NCI-H82 treated with DMSO at 0.1 percent for 48 hours (cell line): ENCODE data around the gene PAFAH2.
"Not testable (repeated sequence)": the region's sequence is repeated elsewhere in the genome, so short reads cannot be mapped to it uniquely, and the experiment has no call there.

Experiments used
- DNase-seq: peaks from one replicate; lab custom pipeline; 2025; ENCODE audit not compliant: unreplicated experiment; lab: John Stamatoyannopoulos, UW

PAFAH2 gene

DNA sequence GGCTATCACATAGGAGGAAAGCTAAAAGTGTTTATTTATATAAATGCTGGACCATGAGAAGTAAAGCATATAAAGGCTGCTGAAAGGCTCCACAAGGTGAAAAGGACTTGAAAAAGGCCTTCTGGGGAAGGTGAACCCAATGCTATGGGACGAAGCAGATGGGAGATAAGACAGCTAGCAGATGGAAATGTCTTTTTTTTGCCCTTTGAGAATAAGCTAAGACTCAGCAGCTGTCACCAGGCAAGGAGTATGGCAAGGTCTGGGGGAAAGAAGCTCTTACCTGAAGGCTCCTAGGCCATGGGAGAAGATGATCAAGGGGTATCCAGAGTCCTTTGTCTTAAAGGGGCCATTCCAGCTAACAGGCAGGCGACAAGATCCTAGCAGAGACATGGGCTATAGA lies 9.9 kb downstream of the PAFAH2 start:
- DNase-seq, result peak; percentile 86

DNA sequence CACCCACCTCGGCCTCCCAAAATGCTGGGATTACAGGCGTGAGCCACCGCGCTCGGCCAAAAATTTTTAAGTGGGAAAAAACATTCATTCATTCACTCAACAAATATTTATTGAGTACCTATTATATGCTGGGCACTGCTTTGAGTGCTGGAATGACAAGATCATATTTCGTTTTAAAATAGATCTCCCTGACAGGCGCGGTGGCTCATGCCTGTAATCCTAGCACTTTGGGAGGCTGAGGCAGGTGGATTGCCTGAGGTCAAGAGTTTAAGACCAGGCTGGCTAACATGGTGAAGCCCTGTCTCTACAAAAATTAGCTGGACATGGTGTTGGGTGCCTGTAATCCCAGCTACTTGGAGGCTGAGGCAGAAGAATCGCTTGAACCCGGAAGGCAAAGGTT lies 11.1 kb downstream of the PAFAH2 start:
- not testable (repeated sequence) for DNase-seq

DNA sequence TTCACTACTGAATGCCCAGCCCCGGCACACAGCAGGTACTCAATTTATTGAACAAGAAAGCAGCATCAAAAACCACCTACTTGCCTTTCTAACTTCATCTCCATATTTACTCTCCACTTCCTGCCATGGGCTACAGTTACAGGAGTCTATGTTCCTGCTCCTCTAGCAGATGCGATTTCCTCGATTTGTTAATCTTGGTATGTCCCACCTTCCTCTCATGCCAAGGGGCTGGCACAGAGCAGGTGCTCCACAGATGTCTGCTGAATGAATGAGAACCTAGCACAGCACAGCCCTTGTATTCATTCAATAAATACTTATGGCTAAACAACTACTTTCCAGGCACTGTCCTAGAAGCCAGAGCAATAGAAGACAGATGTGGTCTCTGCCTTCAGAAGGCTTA lies 12.2 kb downstream of the PAFAH2 start:
- DNase-seq, result no peak

DNA sequence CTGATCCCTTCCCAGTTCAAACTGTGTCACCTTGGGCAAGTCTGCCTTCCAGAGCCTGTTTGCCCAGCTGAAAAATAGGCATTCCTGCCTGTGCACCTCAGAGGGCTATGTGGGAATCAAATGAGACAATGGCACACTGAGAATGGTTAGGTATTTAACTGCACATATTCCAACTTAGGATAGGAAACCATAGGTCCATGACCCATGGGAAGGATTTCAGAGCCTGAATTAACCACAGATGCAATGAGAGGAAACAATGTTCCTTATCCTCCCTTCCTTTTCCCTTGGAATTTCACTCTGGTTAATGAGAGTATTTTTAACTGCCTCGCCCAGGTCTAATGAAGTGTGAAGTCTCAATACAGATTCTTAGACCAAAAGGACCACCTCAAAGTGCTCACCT lies 12.7 kb downstream of the PAFAH2 start:
- DNase-seq, result no peak

DNA sequence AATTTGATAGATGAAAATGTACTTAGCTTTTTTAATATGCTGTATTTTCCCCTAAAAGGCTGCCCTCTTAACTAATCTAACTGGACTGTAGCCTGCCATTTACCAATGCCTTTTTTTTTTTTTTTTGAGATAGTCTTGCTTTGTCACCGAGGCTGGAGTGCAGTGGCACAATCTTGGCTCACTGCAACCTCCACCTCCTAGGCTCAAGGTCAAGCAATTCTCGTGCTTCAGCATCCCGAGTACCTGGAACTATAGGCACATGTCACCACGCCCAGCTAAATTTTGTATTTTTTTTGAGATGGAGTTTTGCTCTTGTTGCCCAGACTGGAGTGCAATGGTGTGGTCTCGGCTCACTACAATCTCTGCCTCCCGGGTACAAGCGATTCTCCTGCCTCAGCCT lies 18.7 kb downstream of the PAFAH2 start:
- DNase-seq, result no peak

DNA sequence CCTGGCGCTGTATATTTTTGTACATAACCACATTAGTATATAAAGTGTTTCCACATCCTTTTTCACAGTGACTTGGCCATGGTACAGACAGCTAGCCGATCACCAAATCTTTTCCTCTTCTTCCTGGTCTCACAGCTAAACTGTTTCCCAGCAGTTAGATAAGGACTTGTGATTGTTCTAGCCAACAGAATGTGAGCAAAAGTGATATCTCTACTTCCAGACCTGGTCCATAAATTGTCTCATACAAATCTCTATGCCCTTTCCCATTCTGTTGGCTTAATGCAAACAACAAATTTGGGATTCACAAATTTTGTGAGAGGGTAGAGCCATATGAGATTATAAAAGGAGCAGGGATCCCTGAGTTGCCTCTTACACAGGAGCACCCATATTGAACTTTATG lies 19.5 kb downstream of the PAFAH2 start:
- DNase-seq, result no peak

DNA sequence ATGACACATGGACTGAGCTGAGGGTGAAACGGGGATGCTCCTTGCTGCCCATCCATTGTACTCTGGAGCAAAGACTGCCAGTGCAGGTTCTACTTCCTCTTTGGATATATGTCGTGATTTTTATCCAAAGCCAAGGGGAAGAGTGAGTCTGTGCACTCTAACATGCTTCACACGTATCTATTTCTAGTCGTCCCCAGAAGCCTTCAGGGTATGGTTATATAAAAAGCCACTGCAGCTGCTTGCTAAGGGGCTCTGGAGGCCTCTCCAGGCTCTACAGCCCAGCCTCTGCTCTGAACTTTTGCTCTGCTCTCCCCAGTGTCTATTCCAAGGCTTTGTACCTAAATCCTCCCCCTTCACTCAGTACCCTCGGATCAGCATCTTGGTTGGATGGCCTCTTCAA lies 20.1 kb downstream of the PAFAH2 start:
- DNase-seq, result no peak

DNA sequence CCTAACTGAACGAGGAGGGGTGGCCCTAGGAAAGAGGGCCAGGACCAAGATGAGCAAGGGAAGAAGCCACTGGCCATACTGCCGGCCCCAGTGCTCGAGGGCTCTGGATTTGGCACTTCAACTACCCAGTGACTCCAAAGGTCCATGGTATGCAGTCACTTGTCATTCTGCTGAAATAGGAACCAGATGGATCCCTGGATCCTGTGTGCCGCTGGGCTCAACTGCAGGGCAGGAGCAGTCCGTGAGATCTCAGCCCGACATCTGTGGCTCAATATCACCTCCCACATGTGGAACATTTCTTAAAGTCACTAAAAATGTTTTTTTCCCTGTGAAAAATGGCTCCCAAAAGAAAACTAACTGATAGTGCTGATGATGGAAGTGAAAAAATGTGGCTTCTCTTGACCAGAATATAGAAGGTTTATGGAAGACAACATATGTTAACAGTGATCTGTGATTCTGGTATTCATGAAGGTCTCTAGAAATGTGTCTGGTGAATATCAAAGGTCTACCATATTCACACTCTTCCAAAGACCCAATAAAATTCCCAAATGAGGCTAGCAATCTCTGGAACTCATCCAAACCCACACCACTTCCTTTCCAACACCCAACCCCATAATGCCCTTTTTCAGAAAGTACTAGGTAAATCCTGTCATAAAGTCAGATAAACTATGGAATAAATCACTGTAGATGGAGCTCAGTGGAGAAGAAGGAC lies 24.1 kb downstream of the PAFAH2 start:
- DNase-seq, result no peak

DNA sequence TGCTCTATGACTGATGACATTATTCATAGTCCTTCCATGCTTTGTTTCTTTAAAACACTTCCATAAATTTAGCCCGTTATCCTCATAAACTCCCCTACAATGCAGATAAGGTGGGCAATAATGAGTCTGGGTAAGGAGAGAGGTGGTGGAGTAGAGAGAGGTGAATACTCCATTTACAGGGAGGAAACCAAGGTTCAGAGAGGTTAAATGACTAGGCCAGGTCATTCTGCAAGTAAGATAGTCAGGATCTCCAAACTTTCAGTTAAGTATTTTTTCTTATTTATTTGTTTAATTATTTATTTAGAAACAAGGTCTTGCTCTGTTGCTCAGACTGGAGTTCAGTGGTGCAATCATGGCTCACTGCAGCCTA lies 26.1 kb downstream of the PAFAH2 start:
- no peak for DNase-seq

DNA sequence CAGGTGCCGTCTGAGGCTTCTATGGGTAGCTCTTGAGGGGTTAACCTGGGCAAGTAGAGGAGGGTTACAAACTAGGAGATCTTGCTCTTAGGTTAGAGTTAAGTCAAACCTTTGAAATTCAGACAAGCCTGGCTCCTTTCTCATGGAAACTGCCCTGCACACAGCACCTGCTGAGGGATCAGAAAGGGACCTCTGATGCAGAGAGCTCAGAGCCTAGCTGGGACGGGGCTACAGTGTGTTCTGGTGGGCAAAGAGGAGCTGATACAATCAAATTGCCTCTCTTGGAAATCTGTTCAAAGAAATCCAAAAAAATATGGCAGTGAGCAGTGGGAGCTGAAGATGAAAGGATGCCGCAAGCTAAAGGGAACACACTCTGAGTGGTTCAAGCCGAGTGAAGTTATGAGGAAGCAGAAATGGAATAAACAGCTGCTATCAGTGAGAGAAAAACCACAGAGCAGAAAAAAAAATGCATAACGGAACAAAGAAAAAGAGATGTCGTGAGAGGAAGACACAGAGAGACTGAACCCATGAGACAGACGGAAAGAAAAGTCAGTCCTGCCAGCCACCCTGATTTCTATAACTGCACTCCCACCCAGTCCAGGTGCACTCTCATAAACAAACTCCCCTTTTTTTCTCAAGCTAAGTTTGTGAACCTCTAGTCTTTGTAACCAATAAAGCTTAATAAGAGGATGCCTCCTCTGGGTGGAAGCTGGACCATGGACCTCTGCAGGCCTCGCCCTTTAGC lies 26.6 kb downstream of the PAFAH2 start:
- DNase-seq, result no peak

DNA sequence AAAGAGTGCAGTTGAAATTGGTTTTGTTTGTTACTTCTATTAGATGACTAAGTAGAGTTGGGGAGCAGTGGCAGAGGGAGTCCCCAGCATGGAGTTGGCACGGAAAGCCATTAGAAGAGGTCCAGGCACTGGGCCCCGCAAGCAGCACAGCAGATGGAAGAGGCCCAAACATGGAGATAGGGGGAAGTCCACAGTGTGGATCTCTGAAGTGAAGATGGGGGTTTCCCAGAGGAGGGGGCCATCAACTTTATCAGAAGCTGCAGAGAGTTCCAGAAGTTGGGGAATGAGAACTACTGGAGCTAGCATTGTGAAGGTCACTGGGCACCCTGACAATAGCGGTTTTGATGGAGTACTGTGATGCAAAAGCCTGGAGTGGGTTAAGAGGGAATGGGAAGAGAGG lies 30.6 kb downstream of the PAFAH2 start:
- no peak for DNase-seq

DNA sequence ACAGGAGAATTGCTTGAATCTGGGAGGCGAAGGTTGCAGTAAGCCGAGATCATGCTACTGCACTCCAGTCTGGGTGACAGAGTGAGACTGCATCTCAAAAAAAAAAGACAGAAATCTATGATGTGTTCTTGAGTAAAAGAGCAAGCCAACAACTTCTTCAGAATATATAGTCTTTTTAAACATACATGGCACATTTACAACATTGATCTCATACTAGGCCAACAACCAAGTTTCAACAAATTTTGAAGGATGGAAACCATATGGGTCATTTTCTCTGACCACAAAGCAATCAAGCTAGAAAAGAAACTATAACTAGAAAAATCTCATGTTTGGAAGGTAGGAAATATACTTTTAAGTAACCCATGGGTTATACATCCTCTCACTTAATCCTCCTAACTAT lies 38.3 kb downstream of the PAFAH2 start:
- DNase-seq, result no peak

DNA sequence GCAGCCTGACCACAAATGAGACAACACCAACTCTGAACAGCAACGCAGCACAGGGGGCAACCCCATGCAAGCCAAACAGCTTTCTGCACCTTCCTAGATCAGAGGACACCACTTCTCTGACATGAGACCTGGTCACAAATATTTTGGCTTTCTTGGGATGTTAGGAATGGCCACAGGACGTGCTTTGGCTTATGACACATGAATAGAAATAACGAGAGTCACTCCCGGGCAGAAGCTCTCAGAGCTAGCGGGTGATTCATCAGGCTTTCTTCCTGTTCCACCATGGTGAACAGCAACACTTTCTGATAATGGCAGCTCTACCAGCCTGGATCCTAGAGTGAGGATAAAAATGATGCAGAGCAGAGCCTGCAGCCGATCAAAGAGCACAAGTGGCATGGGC lies 39.4 kb downstream of the PAFAH2 start:
- DNase-seq, result no peak

DNA sequence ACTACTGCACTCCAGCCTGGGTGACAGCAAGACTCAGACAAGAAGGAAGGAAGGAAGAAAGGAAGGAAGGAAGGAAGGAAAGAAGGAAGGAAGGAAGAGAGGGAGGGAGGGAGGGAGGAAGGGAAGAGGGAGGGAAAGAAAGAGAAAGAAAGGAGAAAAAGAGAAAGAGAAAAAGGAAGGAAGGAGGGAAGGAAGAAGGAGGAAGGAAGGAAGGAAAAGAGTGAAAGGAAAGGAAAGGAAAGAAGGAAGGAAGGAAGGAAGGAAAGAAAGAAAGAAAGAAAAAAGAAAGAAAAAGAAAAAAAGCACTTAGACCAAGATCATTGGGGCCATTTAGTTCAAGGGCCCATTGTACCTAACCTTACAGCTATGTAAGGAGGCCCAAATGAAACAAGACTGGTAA lies 42.3 kb downstream of the PAFAH2 start:
- no peak for DNase-seq

DNA sequence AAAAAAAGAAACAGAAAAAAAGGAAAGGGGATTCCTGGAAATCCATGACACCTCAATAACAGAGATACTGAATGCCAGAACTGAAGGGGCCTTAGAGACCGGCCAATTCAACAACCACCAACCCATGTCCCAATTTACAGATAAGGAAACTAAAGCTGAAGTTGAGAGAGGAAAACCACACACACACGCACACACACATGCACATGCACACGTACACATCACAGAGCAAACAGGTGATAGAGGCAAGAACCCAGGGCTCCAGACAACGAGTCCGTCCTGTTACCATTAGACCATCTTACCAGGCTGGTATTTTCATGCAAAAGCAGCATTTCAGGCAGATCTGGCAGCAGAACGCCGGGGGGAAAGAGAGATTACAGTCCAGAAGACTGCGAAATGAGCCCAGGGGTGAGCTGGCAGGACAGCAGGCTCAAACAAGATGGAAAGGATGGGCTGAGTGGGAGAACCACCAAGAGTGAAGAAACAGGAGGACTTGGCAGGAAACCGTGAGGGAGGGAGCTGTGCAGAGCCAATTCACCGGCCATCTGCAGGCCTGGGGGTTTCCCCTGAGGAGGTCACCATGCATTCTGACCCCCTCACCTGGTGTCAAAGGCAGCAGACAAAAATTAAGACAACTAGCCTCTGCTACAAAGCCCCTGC lies 43.5 kb downstream of the PAFAH2 start:
- DNase-seq, result no peak

DNA sequence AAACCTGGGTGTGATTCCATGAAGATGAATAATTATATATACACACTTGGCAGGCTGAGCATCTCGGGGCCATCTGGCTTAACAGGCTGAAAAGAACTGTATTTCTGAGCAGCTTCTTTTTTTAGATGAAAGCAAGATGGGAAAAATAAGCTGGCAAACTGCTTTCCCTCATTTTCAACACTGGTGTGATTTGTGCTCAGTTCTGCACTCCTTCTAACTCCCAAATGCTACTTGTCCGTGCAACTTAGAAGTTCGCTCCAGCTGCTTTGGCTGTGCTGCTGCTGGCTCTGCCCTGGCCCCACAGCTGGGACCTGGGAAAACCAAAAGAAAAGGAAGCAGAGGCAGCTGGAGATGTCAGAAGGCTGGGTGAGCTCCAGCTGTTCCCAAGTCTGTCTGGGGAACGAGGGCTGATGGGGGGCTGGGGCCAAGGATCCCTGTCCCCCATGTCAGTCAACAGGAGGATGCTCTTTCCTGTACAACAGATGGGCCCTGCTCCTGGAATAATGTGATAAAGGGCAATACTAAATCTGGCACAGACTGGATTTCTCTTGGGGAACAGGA lies 44.9 kb downstream of the PAFAH2 start:
- peak; percentile 100 for DNase-seq

DNA sequence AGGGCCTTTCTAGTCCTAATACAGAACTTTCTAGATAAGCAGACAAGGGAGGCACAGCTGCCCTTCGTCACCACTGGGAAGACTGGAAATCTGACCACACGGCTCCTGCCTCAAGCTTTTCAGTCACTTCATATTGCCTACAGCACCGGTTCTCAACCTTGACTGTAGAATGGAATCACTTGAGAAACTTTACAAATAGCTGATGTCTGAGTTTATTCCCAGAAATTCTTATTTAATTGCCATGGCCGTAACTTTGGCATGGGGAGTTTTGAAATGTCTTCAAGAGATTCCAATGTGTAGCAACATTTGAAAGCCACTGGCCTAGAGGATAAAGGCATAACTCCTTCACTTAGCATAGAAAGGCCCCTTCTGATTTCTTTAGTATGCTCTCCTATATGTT lies 49.2 kb downstream of the PAFAH2 start:
- DNase-seq, result no peak

DNA sequence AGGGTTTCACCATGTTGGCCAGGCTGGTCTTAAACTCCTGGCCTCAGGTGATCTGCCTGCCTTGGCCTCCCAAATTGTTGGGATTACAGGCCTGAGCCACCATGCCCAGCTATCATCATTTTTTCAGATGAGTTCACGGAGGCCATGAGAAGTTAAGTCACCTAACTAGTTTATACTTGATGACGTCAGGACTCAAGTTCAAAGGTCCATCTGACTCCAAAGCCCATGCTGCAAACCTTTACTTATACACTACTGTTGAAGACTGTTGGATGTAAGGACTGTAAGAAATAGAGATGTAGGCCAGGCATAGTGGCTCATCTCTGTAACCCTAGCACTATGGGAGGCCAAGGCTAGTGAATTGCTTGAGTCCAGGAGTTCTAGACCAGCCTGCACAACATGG lies 50.8 kb downstream of the PAFAH2 start:
- DNase-seq, result no peak

DNA sequence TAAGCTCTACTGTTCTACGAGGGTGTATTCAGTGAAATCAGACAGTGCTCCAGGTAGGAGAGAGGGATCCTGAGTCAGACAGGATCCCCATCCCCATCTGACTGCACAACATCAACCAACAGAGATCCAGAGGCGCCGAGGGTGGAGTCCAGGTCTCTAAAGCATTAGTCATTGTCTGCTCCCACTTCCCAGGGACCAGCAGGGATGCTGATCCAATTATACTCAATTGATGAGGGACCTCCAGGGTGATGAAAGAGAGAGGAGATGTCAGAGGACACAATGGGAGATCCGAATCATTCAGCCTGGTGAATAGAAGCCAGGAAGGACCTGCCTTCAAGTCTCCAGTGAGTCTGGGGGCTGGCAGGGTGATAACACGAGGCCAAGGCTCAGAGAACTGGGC lies 52.1 kb downstream of the PAFAH2 start:
- peak; percentile 93 for DNase-seq

DNA sequence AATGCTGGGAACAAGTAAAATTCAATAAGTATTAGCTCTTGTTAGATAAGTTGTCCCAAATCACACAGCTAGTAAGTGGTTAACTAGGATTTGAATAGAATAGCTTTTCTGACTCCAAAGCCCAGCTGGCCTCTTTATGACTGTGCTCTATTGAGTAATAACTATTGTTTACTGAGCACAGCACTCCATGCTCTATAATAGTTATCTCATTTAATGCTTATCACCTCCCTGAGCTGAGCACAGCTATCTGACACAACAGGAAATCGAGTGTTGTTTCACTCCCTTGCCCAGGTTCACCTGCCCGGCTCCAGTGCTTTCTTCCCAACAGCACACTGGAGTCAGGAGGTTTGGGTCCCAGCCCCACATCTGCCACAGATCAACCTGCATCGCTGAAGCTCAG lies 52.9 kb downstream of the PAFAH2 start:
- no peak for DNase-seq

DNA sequence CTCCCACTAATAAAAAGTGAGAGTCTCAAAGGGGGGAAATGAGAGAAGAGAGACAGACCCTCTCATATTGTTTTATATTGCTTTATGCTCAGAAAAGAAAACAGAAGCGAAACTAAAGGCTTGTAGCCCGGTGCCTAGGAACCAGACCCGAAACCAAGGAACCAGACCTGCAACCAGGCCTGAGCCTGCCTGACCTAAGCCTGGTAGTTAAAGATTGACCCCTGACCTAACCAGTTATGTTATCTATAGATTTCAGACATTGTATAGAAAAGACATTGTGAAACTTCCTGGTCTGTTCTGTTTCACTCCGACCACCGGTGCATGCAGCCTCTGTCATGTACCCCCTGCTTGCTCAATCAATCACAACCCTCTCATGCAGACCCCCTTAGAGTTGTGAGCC lies 54.4 kb downstream of the PAFAH2 start:
- not testable (repeated sequence) for DNase-seq

DNA sequence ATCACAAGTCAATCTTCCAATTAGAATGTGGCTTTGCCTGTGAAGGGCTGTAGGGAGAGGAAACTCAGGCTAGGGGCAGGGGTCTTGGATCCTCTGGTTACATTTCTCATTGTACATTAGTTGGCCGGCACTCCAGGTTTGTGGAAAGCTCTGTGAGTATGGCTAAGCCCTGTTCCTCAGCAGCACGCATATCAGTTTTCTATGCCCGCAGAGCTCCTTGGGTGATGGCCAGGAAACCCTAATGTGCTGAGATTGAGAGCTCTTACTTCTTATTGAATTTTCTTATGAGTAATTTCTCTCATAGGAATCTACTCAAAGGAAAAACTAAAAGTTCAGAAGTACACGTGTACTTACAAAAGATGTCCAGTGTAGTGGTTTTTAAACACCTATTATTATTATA lies 60.9 kb downstream of the PAFAH2 start:
- no peak for DNase-seq
